Nephron progenitor cell (in vitro differentiated cells): ENCODE data around the gene ITIH3.

Experiments
- DNase-seq: peaks from one replicate; pipeline ENCODE4 v3.0.0; 2021
- H3K27ac Mint-ChIP-seq: 2 replicates; pipeline ENCODE4 v1.8.0; 2021; ENCODE audit warnings: mild to moderate bottlenecking, moderate library complexity, mixed read lengths
- H3K27me3 Mint-ChIP-seq: 2 replicates; pipeline ENCODE4 v1.8.0; 2021; ENCODE audit warnings: mild to moderate bottlenecking, low read depth, mixed read lengths; ENCODE audit not compliant: poor library complexity
- H3K36me3 Mint-ChIP-seq: 2 replicates; pipeline ENCODE4 v1.8.0; 2021; ENCODE audit warnings: low read depth, mixed read lengths
- H3K4me1 Mint-ChIP-seq: 2 replicates; pipeline ENCODE4 v1.8.0; 2021; ENCODE audit warnings: mixed read lengths
- H3K4me3 Mint-ChIP-seq: 2 replicates; pipeline ENCODE4 v1.8.0; 2021; ENCODE audit warnings: mild to moderate bottlenecking, moderate library complexity, mixed read lengths
- H3K9me3 Mint-ChIP-seq: 2 replicates; pipeline ENCODE4 v1.8.0; 2021; ENCODE audit warnings: mild to moderate bottlenecking, moderate library complexity, mixed read lengths
- CTCF ChIP-seq: fragments of 200-600 bp; sonication (generic); IDR thresholded peaks from 2 replicates; pipeline ENCODE4 v1.5.0; 2021; ENCODE audit warnings: antibody characterized with exemption

The ITIH3 gene

GRCh38 chr3:52787672-52788625 lies 6.6 kb upstream of the ITIH3 start:
- Mint-ChIP-seq H3K27ac (no peak overlapping the region), H3K36me3 (no peaks in the 10 kb centered on the region), H3K4me3 (no peak overlapping the region), H3K27me3 (peaks cover 27% of the 10 kb centered on the region), H3K9me3 (no peaks in the 10 kb centered on the region), H3K4me1 (peaks cover 21% of the 10 kb centered on the region)
- TF ChIP-seq CTCF, result no peak
- DNase-seq, result no peak

- Mint-ChIP-seq H3K36me3 (no peaks in the 10 kb centered on the region), H3K9me3 (no peaks in the 10 kb centered on the region), H3K4me1 (peaks cover 31% of the 10 kb centered on the region), H3K4me3 (no peak overlapping the region), H3K27ac (no peak overlapping the region), H3K27me3 (peaks cover 20% of the 10 kb centered on the region)
- DNase-seq, result no peak
- no peak for TF ChIP-seq CTCF
These were observed 5.5 kb upstream of the ITIH3 start for GRCh38 chr3:52788890-52789745.

- H3K9me3 Mint-ChIP-seq, result no peaks in the 10 kb centered on the region
- peaks cover 18% of the 10 kb centered on the region for H3K27me3 Mint-ChIP-seq
- no peak for TF ChIP-seq CTCF
- DNase-seq, result no peak
- H3K4me1 Mint-ChIP-seq, result peaks cover 36% of the 10 kb centered on the region
- peak overlapping the region; percentile 48 for H3K27ac Mint-ChIP-seq
- no peak overlapping the region for H3K4me3 Mint-ChIP-seq
- H3K36me3 Mint-ChIP-seq, result no peaks in the 10 kb centered on the region
These were observed 4.9 kb upstream of the ITIH3 start for GRCh38 chr3:52789746-52790040.

- no peak overlapping the region for H3K4me3 Mint-ChIP-seq
- no peak for TF ChIP-seq CTCF
- H3K4me1 Mint-ChIP-seq, result peaks cover 43% of the 10 kb centered on the region
- no peaks in the 10 kb centered on the region for H3K9me3 Mint-ChIP-seq
- peaks cover 14% of the 10 kb centered on the region for H3K27me3 Mint-ChIP-seq
- H3K27ac Mint-ChIP-seq, result no peak overlapping the region
- DNase-seq, result no peak
- H3K36me3 Mint-ChIP-seq, result no peaks in the 10 kb centered on the region
These were observed 4.3 kb upstream of the ITIH3 start for GRCh38 chr3:52790337-52790736.

- TF ChIP-seq CTCF, result no peak
- Mint-ChIP-seq H3K27me3 (peaks cover 16% of the 10 kb centered on the region), H3K36me3 (no peaks in the 10 kb centered on the region), H3K4me3 (no peak overlapping the region), H3K27ac (no peak overlapping the region), H3K4me1 (peaks cover 47% of the 10 kb centered on the region), H3K9me3 (no peaks in the 10 kb centered on the region)
- DNase-seq, result no peak
These were observed 3.9 kb upstream of the ITIH3 start for GRCh38 chr3:52790741-52791140.
